Common myeloid progenitor, CD34-positive (primary cell): Measurements from ENCODE around the gene TTC21A.

Experiments used
- CTCF ChIA-PET: fragments of 350-600 bp; sonication (Branson Sonifier 250); formaldehyde crosslinking; loops from one replicate; lab custom pipeline; 2021; ENCODE audit warnings: antibody characterized with exemption; lab: Charles Lee
- POLR2A ChIA-PET: fragments of 350-600 bp; sonication (Branson Sonifier 250); formaldehyde crosslinking; loops from one replicate; lab custom pipeline; 2021; ENCODE audit warnings: antibody characterized with exemption; lab: Charles Lee
- DNase-seq, 3 donors: peaks; one replicate each; pipeline versions ENCODE4 v3.0.0 to v3.0.0-alpha.2; 2013
- H3K27ac ChIP-seq, 2 experiments: 1 replicate in 1 of 2; 2 replicates in 1 of 2; pipeline ENCODE4 v1.7.0; 2013; ENCODE audit warnings: inconsistent platforms in 2 of 2, low read length in 2 of 2, mild to moderate bottlenecking in 2 of 2, low read depth in 1 of 2, moderate library complexity in 1 of 2; ENCODE audit not compliant: severe bottlenecking in 2 of 2, insufficient read depth in 1 of 2, poor library complexity in 1 of 2
- H3K27me3 ChIP-seq, 5 experiments: replicated peaks in 2 of 5; 1 replicate in 3 of 5; 2 replicates in 2 of 5; pipeline versions ENCODE4 v1.6.1 to v1.7.0; 2013; ENCODE audit warnings: low read length in 4 of 5, mild to moderate bottlenecking in 2 of 5, moderate library complexity in 2 of 5, inconsistent platforms in 1 of 5; ENCODE audit not compliant: insufficient read depth in 5 of 5, control insufficient read depth in 4 of 5
- H3K36me3 ChIP-seq, 4 experiments: 1 replicate in 2 of 4; 2 replicates in 2 of 4; pipeline versions ENCODE4 v1.6.1 to v1.7.0; 2013; ENCODE audit warnings: low read length in 3 of 4, control low read depth in 1 of 4, mild to moderate bottlenecking in 1 of 4; ENCODE audit not compliant: control insufficient read depth in 4 of 4, insufficient read depth in 4 of 4
- H3K4me1 ChIP-seq, 4 experiments: 1 replicate in 3 of 4; 2 replicates in 1 of 4; pipeline versions ENCODE4 v1.6.1 to v1.7.1; 2013; ENCODE audit warnings: low read length in 3 of 4, mild to moderate bottlenecking in 3 of 4, control low read depth in 1 of 4, inconsistent platforms in 1 of 4, moderate library complexity in 1 of 4; ENCODE audit not compliant: control insufficient read depth in 4 of 4, insufficient read depth in 4 of 4; ENCODE audit errors: control extremely low read depth in 1 of 4
- H3K4me3 ChIP-seq, 7 experiments: 1 replicate in 4 of 7; 2 replicates in 3 of 7; pipeline versions ENCODE4 v1.5.1 to v1.7.0; 2013; ENCODE audit warnings: mild to moderate bottlenecking in 7 of 7, low read length in 6 of 7, moderate library complexity in 6 of 7, inconsistent platforms in 2 of 7, low read depth in 2 of 7, control low read depth in 1 of 7; ENCODE audit not compliant: insufficient read depth in 4 of 7, control insufficient read depth in 1 of 7; ENCODE audit errors: extremely low read depth in 1 of 7
- H3K9me3 ChIP-seq, 5 experiments: 1 replicate in 4 of 5; 2 replicates in 1 of 5; pipeline versions ENCODE4 v1.6.1 to v1.7.1; 2013; ENCODE audit warnings: low read length in 4 of 5, mild to moderate bottlenecking in 2 of 5, inconsistent platforms in 1 of 5, low read depth in 1 of 5, moderate library complexity in 1 of 5; ENCODE audit not compliant: control insufficient read depth in 4 of 5, insufficient read depth in 2 of 5; ENCODE audit errors: control extremely low read depth in 1 of 5
- WGBS: methylation state at CpG from one replicate; pipeline ENCODE4 v1.1.5; 2013; ENCODE audit not compliant: insufficient coverage; 5-methylcytosine and 5-hydroxymethylcytosine counted together

TTC21A gene

DNA sequence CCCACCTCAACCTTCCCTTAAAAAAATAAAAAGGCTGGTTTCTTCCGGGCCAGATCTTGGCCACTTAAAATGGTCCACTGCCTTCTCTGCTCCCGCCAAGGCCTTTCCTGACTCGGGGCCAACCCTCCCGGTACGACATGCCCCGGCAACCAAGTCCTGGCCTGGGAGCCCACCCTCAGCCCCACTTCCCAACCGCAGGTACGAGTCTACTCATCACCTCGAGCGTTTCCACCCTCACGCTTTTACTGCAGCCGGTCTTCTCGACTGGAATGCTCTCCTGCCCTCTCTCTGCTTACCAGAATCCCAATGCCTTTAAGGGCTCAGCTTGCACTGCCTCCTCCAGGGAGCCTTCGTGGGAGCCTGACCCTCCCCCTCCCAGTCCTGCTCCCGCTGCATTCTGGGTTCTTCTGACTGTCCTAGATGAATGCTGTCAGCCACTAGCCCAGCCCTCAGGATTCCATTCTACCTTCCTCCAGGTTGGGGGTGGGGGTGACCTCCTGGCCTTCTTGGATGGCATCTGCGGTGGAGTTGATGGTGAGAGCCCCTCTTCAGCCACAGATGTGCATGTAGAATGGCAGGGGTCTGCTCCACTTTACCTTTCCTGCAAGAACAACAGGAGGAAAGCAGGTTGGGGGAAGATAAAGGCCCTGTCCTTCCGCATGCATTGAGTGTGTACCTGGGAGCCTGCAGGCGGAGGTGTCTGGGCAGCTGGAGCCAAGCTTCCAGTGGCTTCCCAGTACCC, 47.0 kb downstream of the TTC21A start:
- Histone ChIP-seq H3K4me3 (no peak overlapping the region), H3K27ac (peak overlapping the region in 1 of 2 experiments; percentile 30), H3K36me3 (no peaks in the 10 kb centered on the region), H3K4me1 (peaks cover 17 to 44% (median 36%) of the 10 kb centered on the region in 4 experiments), H3K27me3 (no peaks in the 10 kb centered on the region), H3K9me3 (no peaks in the 10 kb centered on the region)
- ChIA-PET POLR2A (no interaction called here), CTCF (interaction anchor here (1.0 to 4.6 kb wide), 5 partner anchors 11 to 28 kb away, joined by 3 to 32 read pairs (median 4); no protein-coding TSS in a partner anchor)
- DNase-seq = no peak
- WGBS = 93% methylated on average over 15 of the region's 18 CpGs

DNA sequence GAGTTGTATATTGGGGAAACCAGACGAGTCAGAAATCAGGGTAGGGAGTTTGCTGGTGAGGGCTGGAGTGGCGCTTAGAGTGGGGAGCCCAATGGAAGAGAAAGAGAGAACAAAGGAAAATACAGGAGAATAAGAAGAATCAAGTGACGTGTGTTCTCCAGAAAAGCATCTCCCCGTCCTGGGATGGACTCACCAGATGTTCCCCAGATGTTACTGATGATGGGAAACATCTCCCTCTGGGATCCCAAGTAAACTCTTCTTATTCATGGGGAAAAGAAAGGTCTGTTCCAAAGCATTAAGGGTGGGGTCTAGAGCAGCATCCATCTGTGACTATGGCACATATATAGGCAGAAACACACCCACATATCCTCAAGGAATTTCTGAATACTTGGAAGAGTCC, 48.9 kb downstream of the TTC21A start:
- CTCF ChIA-PET = interaction anchor here (0.7 to 4.6 kb wide), 6 partner anchors 10 to 31 kb away, joined by 3 to 32 read pairs (median 5); no protein-coding TSS in a partner anchor
- no peak overlapping the region for H3K27ac ChIP-seq
- no peaks in the 10 kb centered on the region for H3K9me3 ChIP-seq
- no peak overlapping the region for H3K4me3 ChIP-seq
- no peaks in the 10 kb centered on the region for H3K27me3 ChIP-seq
- POLR2A ChIA-PET = no interaction called here
- WGBS = 95% methylated on average over 4 of the region's 4 CpGs
- no peak for DNase-seq
- H3K4me1 ChIP-seq = peaks cover 3 to 24% (median 17%) of the 10 kb centered on the region in 4 experiments
- H3K36me3 ChIP-seq = no peaks in the 10 kb centered on the region

DNA sequence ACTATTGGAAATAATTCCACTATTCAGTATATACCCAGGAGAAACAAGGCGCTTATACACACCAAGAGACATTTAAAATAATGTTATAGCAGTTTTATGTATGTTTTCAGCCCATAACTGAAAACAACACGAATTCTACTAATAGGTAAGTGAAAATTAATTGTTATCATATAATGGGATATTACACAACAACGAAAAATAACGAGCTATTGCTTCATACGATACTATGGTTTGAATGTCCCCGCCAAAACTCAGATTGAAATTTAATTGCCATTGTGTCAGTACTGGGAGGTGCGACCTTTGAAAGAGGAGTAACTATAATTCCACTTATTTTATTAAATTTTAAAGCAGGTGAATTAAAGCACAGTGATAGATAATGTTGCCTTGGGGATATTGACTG, 49.9 kb downstream of the TTC21A start:
- no peaks in the 10 kb centered on the region for H3K27me3 ChIP-seq
- ChIA-PET POLR2A (no interaction called here), CTCF (interaction anchor here (0.9 to 4.6 kb wide), 4 partner anchors 9 to 39 kb away, joined by 3 to 32 read pairs (median 4); no protein-coding TSS in a partner anchor)
- no peak overlapping the region for H3K27ac ChIP-seq
- no peaks in the 10 kb centered on the region for H3K36me3 ChIP-seq
- H3K4me3 ChIP-seq = no peak overlapping the region
- peaks cover 0 to 15% (median 7%) of the 10 kb centered on the region in 4 experiments for H3K4me1 ChIP-seq
- no CpG with 5 or more reads among the region's 7 CpGs for WGBS
- no peak for DNase-seq
- no peaks in the 10 kb centered on the region for H3K9me3 ChIP-seq

DNA sequence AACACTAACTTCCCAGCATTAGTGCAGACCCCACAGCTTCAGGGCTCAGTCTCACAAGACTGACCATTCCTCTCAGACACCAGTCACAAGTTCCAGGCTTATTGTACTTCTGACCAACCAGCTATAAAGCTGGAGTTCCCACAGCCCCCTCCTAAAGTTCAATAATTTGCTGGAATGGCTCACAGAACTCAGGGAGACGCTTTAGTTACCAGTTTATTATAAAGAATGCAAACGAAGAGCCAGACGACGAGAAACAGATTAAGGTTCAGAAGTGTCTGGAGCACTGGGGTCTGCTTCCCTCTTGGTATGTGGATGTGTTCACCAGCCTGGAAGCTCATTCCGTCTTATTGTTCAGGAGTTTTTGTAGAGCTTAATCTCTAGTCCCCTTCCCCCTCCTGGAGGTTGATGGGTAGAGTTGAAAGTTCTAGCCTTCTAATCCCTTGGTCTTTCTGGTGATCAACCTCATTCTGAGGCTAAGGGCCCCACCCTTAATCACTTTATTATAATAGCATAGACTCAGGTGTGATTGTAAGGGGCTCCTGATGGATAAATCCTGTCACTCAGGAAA, 50.8 kb downstream of the TTC21A start:
- ChIA-PET CTCF (interaction anchor here (0.9 to 4.6 kb wide), 9 partner anchors 8 to 39 kb away, joined by 3 to 32 read pairs (median 3); no protein-coding TSS in a partner anchor), POLR2A (no interaction called here)
- H3K27ac ChIP-seq = no peak overlapping the region

DNA sequence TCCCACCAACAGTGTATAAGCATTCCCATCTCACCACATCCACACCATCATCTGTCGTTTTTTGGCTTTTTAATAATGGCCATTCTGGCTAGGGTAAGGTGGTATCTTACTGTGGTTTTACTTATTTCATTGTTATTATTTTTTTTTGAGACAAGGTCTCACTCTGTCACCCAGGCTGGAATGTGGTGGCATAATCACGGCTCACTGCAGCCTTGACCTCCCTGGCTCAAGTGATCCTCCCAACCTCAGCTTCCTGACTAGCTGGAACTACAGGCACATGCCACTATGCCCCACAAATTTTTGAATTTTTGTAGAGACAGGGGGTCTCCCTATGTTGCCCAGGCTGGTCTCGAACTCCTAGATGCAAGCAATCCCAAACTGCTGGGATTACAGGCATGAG, 56.9 kb downstream of the TTC21A start:
- DNase-seq = no peak
- H3K27ac ChIP-seq = no peak overlapping the region
- H3K4me3 ChIP-seq = no peak overlapping the region
- CTCF ChIA-PET = interaction anchor here (1.2 to 5.3 kb wide), 4 partner anchors 8 to 124 kb away, joined by 3 to 32 read pairs (median 4); no protein-coding TSS in a partner anchor
- 100% methylated on average over 1 of the region's 3 CpGs for WGBS
- H3K27me3 ChIP-seq = no peaks in the 10 kb centered on the region
- H3K9me3 ChIP-seq = no peaks in the 10 kb centered on the region
- H3K4me1 ChIP-seq = peaks cover 0 to 7% (median 4%) of the 10 kb centered on the region in 4 experiments
- POLR2A ChIA-PET = no interaction called here
- no peaks in the 10 kb centered on the region for H3K36me3 ChIP-seq

More for the DNA sequence above, 50.8 kb downstream of the TTC21A start:
- no peaks in the 10 kb centered on the region for H3K36me3 ChIP-seq
- no peaks in the 10 kb centered on the region for H3K27me3 ChIP-seq
- no peak overlapping the region for H3K4me3 ChIP-seq
- WGBS = 96% methylated on average over 4 of the region's 5 CpGs
- H3K4me1 ChIP-seq = peaks cover 0 to 6% (median 3%) of the 10 kb centered on the region in 4 experiments
- H3K9me3 ChIP-seq = no peaks in the 10 kb centered on the region
- DNase-seq = no peak

DNA sequence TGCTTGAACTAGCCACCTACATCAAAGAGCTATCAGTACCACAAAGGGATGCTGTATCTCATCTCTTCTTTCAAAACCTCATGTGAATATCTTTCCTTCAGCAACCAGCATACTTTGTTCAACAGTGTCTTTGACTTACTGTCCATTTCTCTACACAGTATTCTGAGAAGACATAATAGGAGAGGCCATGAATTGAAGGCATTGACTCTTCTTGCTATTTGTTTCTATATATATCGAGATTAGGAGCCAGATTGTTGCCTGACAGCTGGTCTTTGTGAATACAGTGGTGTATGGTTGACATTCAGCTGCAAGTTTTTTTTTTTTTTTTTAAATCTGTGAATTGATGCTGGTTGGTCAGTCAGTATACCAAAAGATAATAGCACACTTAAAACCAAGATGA, 58.0 kb downstream of the TTC21A start:
- no peaks in the 10 kb centered on the region for H3K36me3 ChIP-seq
- no CpG with 5 or more reads among the region's 1 CpG for WGBS
- DNase-seq = no peak
- ChIA-PET POLR2A (no interaction called here), CTCF (interaction anchor here (1.1 to 5.3 kb wide), 8 partner anchors 9 to 123 kb away, joined by 3 to 32 read pairs (median 4); no protein-coding TSS in a partner anchor)
- peaks cover 0 to 7% (median 4%) of the 10 kb centered on the region in 4 experiments for H3K4me1 ChIP-seq
- no peaks in the 10 kb centered on the region for H3K27me3 ChIP-seq
- H3K9me3 ChIP-seq = no peaks in the 10 kb centered on the region
- no peak overlapping the region for H3K27ac ChIP-seq
- H3K4me3 ChIP-seq = no peak overlapping the region
